ENCODE measurements around the gene APCS. TPM values are rescaled to one million over a fixed set of nuclear protein-coding genes. Genes with fewer than 3 reads are reported as not detected.

APCS gene
- total and polyA plus RNA-seq, 9 of the 15 experiments (the other 6 are each of a cell fraction or from before 2014, with no cell fraction given): 0.29 TPM; not detected in 8

- Histone ChIP-seq H2AFZ (ENCODE audit: low read depth, low read length) (no peak overlapping the region), H3K27ac (ENCODE audit: extremely low read depth, low read depth, low read length) (no peak overlapping the region), H4K20me1 (replicated peaks; ENCODE audit: control insufficient read depth, insufficient read depth, low read length) (no peaks in the 10 kb centered on the region), H3K27me3 (ENCODE audit: control insufficient read depth in 2 of 2, insufficient read depth in 2 of 2, low read length in 2 of 2) (no peaks in the 10 kb centered on the region), H3K4me3 (no peak overlapping the region), H3K9ac (ENCODE audit: insufficient read depth in 1 of 2, low read depth in 2 of 2, low read length in 2 of 2) (no peak overlapping the region), H3K9me1 (ENCODE audit: control insufficient read depth, insufficient read depth, low read length) (no peaks in the 10 kb centered on the region), H3K4me2 (ENCODE audit: insufficient read depth, low read length) (no peak overlapping the region), H3K4me1 (replicated peaks in 1 of 2; ENCODE audit: control insufficient read depth in 2 of 2, insufficient read depth in 2 of 2, low read length in 2 of 2) (no peaks in the 10 kb centered on the region), H3K79me2 (ENCODE audit: control insufficient read depth, insufficient read depth, low read length) (no peaks in the 10 kb centered on the region), H3K9me3 (replicated peaks; ENCODE audit: control insufficient read depth, insufficient read depth, low read depth, low read length) (no peaks in the 10 kb centered on the region), H3K36me3 (ENCODE audit: control insufficient read depth, insufficient read depth, low read length) (no peaks in the 10 kb centered on the region)
- ChIA-PET CTCF (ENCODE audit: low intra/inter-chr PET ratio) (no interaction called here), POLR2A (no interaction called here)
- FAIRE-seq (no peak), DNase-seq (ENCODE audit: extremely low read depth in 1 of 4, low spot score in 3 of 4) (no peak), ATAC-seq (no peak)
- in situ Hi-C loops (cut with MboI) (no loop called here), intact Hi-C loops (cut with micrococcal nuclease) (no loop called here)
- TF ChIP-seq RBM14 (IDR thresholded peaks at IDR 0.05; ENCODE audit: borderline replicate concordance, insufficient read depth, low read depth, low read length) (no peak), CHD4 (IDR thresholded peaks at IDR 0.05; ENCODE audit: insufficient read depth, insufficient replicate concordance, low read depth, low read length, poor library complexity, severe bottlenecking) (no peak), RHOXF2B (CRISPR knock-in tag; conservative IDR thresholded peaks at IDR 0.05) (no peak), HMG20B (CRISPR knock-in tag; IDR thresholded peaks at IDR 0.05) (no peak), ZNF318 (IDR thresholded peaks at IDR 0.05; ENCODE audit: borderline replicate concordance in 1 of 2, low read depth in 1 of 2) (no peak), E4F1 (CRISPR knock-in tag; IDR thresholded peaks at IDR 0.05; ENCODE audit: borderline replicate concordance) (no peak), TCF7L2 (IDR thresholded peaks at IDR 0.05; ENCODE audit: low read depth, low read length) (no peak), SMARCA5 (IDR thresholded peaks at IDR 0.05) (no peak), ZEB2 (IDR thresholded peaks at IDR 0.05) (no peak), DIDO1 (tag; IDR thresholded peaks at IDR 0.05; ENCODE audit: low read depth) (no peak), NR2C1 (IDR thresholded peaks at IDR 0.05) (no peak), NR2C1 (tag; IDR thresholded peaks at IDR 0.05) (no peak), HDAC8 (tag; IDR thresholded peaks at IDR 0.05) (no peak), ZNF431 (CRISPR knock-in tag; IDR thresholded peaks at IDR 0.05) (no peak)
- no TSS peak for BruUV-seq (replicated peaks)
Observed at GRCh38 chr1:159632922-159633321, 45.3 kb downstream of the APCS start.

Data from K562 (cell line).